Prostate gland (tissue), 2 donors: ENCODE measurements around the gene EEF1AKMT1. TPM values are rescaled to one million over a fixed set of nuclear protein-coding genes. Genes with fewer than 3 reads are reported as not detected.

Source experiments
- DNase-seq: peaks from one replicate; pipeline ENCODE4 v3.0.0-alpha.2; 2019; ENCODE audit warnings: low spot score
- H3K27ac ChIP-seq, 2 donors: fragments of 200-600 bp; sonication (generic); 2 replicates each; pipeline ENCODE4 v1.5.1; 2017 to 2019
- H3K27me3 ChIP-seq: fragments of 200-600 bp; sonication (generic); replicated peaks from 2 replicates; pipeline ENCODE4 v1.5.1; 2019; ENCODE audit not compliant: insufficient read depth
- H3K36me3 ChIP-seq, 2 donors: fragments of 200-600 bp; sonication (generic); 1 replicate in 1 of 2; 2 replicates in 1 of 2; pipeline versions ENCODE4 v1.5.1 to v1.8.1; 2017 to 2019
- H3K4me1 ChIP-seq: fragments of 200-600 bp; sonication (generic); replicated peaks from 2 replicates; pipeline ENCODE4 v1.5.1; 2019
- H3K4me3 ChIP-seq, 2 donors: fragments of 200-600 bp; sonication (generic); 2 replicates each; pipeline ENCODE4 v1.5.1; 2017 to 2019
- H3K9me3 ChIP-seq: fragments of 200-600 bp; sonication (generic); 2 replicates; pipeline ENCODE4 v1.5.1; 2017
- CTCF ChIP-seq, 4 experiments: fragments of 200-600 bp in 2 of 4; fragments of 450-650 bp in 2 of 4; sonication (generic) in 2 of 4; IDR thresholded peaks; 1 replicate in 3 of 4; 2 replicates in 1 of 4; pipeline ENCODE4 v1.5.1; 2016 to 2019; ENCODE audit warnings: antibody characterized with exemption in 4 of 4, mild to moderate bottlenecking in 2 of 4, moderate library complexity in 2 of 4
- POLR2A ChIP-seq: fragments of 450-650 bp; IDR thresholded peaks from one replicate; pipeline ENCODE4 v1.6.1; 2016; ENCODE audit warnings: antibody characterized with exemption, mild to moderate bottlenecking
- POLR2AphosphoS5 ChIP-seq: sonication (generic); formaldehyde crosslinking; IDR thresholded peaks from one replicate; pipeline ENCODE4 v1.6.1; 2017; ENCODE audit warnings: antibody characterized with exemption
- WGBS: methylation state at CpG from one replicate; pipeline ENCODE4 v1.1.5; 2018; 5-methylcytosine and 5-hydroxymethylcytosine counted together
- intact Hi-C: fragments of 100-400 bp; cut with DNase I; formaldehyde crosslinking; loops from one replicate; pipeline ENCODE4 v1.14.2; 2022
- total RNA-seq, 2 donors: library from RNA; depleted of rRNA; stranded (reverse); fragments of >200 nt; gene quantifications; one replicate each; pipeline ENCODE4 v1.1.0, GENCODE V29; 2016

Gene EEF1AKMT1
- total RNA-seq, 2 donors from 2014 or later, result 11.4 to 31.6 TPM

DNA sequence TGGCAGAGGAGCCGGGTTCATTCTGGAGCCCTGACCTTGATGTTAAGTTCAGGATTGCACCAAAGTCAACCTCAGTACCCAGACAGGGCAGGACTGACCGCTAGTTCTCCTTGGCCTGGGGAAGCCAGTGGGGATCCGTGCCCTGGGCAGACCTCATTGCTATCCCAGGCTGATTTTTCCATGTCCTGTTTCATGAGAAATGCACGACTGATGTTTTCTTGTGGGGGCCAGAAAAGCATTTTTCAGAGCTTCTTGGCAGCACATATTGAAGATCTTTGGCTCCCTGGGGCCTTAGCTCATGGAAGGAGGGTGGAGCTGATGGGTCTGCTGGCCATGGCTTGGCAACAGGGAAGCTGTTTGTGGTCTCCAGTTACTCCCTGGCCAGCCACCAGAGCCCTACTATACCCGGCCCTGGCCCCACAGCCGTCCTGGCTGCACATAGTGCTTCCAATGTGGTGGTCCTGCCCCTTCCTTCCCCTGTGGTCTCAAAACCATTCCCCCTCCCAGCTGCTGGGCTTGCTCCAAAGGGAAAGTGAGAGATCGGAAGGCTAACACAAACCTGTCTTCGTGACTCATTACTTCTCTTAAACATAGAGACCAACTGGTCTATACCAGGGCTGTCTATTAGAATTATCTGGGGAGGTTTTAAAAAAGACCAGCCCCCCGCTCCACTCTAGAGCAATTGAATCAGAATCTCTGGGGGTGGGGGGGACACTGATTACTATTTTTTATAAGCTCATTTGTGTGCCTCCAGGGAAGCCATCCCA, 59.0 kb downstream of the EEF1AKMT1 start:
- no peak for DNase-seq
- no peaks in the 10 kb centered on the region for H3K36me3 ChIP-seq
- no peaks in the 10 kb centered on the region for H3K9me3 ChIP-seq
- no peaks in the 10 kb centered on the region for H3K27me3 ChIP-seq
- no peak overlapping the region for H3K27ac ChIP-seq
- WGBS, result 63% methylated on average over 9 of the region's 9 CpGs
- TF ChIP-seq POLR2A (no peak), CTCF (IDR thresholded peaks at IDR 0.05) (no peak), POLR2AphosphoS5 (no peak)
- H3K4me1 ChIP-seq, result no peaks in the 10 kb centered on the region
- H3K4me3 ChIP-seq, result no peak overlapping the region
- intact Hi-C loops, result loop anchor here (5.0 to 10.0 kb wide), 2 partner anchors 213 to 220 kb away; no protein-coding TSS in a partner anchor

- DNase-seq, result no peak
- intact Hi-C loops, result loop anchor here (5.0 to 10.0 kb wide), 2 partner anchors 213 to 219 kb away; no protein-coding TSS in a partner anchor
- Histone ChIP-seq H3K27ac (no peak overlapping the region), H3K36me3 (no peaks in the 10 kb centered on the region), H3K4me1 (no peaks in the 10 kb centered on the region), H3K9me3 (no peaks in the 10 kb centered on the region), H3K27me3 (no peaks in the 10 kb centered on the region), H3K4me3 (no peak overlapping the region)
- 68% methylated on average over 8 of the region's 8 CpGs for WGBS
- TF ChIP-seq POLR2AphosphoS5, result no peak
- no peak for TF ChIP-seq CTCF (IDR thresholded peaks at IDR 0.05)
- TF ChIP-seq POLR2A, result no peak
Measured at GRCh38 chr13:20714161-20714560, 59.6 kb downstream of the EEF1AKMT1 start.

DNA sequence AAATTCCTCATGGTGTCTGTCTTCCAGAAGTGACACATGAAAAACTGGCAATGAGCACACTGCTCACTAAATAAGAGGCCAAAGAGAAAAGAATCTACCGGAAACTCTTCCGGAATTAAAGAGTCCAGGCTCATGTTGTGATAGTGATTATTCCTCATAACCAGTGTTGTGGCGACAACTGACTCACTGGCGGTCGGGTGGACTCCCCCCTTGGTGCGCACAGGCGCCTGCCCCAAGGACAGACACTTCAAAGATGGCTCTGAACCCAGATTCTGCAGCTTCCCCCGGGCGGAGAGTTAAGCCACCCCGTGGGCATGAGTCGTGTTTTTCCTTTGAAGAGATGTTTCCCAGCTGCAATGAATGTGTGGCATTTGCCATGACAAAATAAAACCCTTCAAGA, 60.0 kb downstream of the EEF1AKMT1 start:
- TF ChIP-seq CTCF (IDR thresholded peaks at IDR 0.05), result no peak
- TF ChIP-seq POLR2AphosphoS5, result no peak
- no peak for TF ChIP-seq POLR2A
- Histone ChIP-seq H3K4me1 (no peaks in the 10 kb centered on the region), H3K9me3 (no peaks in the 10 kb centered on the region), H3K27ac (no peak overlapping the region), H3K27me3 (no peaks in the 10 kb centered on the region), H3K4me3 (no peak overlapping the region), H3K36me3 (no peaks in the 10 kb centered on the region)
- DNase-seq, result no peak
- intact Hi-C loops, result loop anchor here (2.0 to 10.0 kb wide), 3 partner anchors 115 to 219 kb away; no protein-coding TSS in a partner anchor
- WGBS, result 65% methylated on average over 11 of the region's 11 CpGs

DNA sequence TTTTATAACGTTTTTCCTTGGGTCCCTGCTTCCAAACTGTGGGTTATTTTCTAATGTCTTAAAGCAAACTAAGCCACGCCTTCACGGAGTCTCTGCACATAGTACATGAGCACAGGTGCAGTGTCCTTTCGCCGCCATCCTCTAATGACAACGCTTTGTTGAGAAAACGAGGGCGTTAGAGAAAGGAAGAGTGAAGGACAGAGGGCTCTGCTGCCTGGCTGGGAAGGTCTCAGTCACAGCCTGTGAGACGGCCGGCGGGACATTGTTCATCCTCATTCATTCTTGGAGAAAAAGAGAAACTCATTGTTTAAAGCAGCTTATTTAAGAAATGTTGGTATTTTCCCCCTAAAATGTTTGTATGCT, 60.8 kb downstream of the EEF1AKMT1 start:
- 27% methylated on average over 11 of the region's 11 CpGs for WGBS
- Histone ChIP-seq H3K9me3 (no peaks in the 10 kb centered on the region), H3K27ac (no peak overlapping the region), H3K4me1 (no peaks in the 10 kb centered on the region), H3K27me3 (no peaks in the 10 kb centered on the region), H3K4me3 (no peak overlapping the region), H3K36me3 (no peaks in the 10 kb centered on the region)
- TF ChIP-seq POLR2AphosphoS5, result no peak
- TF ChIP-seq CTCF (IDR thresholded peaks at IDR 0.05), result no peak
- TF ChIP-seq POLR2A, result no peak
- intact Hi-C loops, result loop anchor here (2.0 to 10.0 kb wide), 3 partner anchors 116 to 218 kb away; no protein-coding TSS in a partner anchor
- DNase-seq, result no peak
